Measurements from ENCODE around the gene FYN.
"Not testable (repeated sequence)": the region's sequence is repeated elsewhere in the genome, so short reads cannot be mapped to it uniquely, and the experiment has no call there.

The FYN gene

GRCh38 chr6:111792914-111793700 lies 80.1 kb downstream of the FYN start:
- TF ChIP-seq MAX (IDR thresholded peaks at IDR 0.05; ENCODE audit: low read depth, low read length) (no peak), CTCF (IDR thresholded peaks at IDR 0.05; ENCODE audit: low read depth, low read length) (no peak), MYC (IDR thresholded peaks at IDR 0.05; ENCODE audit: low read depth, low read length) (no peak), POLR2A (IDR thresholded peaks at IDR 0.05; ENCODE audit: extremely low read depth, insufficient read length) (no peak)
- H3K4me3 ChIP-seq (ENCODE audit: low read depth, low read length) = peak overlapping the region; percentile 61
- DNase-seq (ENCODE audit: low read depth) = peak; percentile 41

- no peak for DNase-seq (ENCODE audit: low read depth)
- H3K4me3 ChIP-seq (ENCODE audit: low read depth, low read length) = peak overlapping the region; percentile 61
- TF ChIP-seq MYC (IDR thresholded peaks at IDR 0.05; ENCODE audit: low read depth, low read length) (no peak), MAX (IDR thresholded peaks at IDR 0.05; ENCODE audit: low read depth, low read length) (no peak), CTCF (IDR thresholded peaks at IDR 0.05; ENCODE audit: low read depth, low read length) (no peak), POLR2A (IDR thresholded peaks at IDR 0.05; ENCODE audit: extremely low read depth, insufficient read length) (no peak)
These were observed 81.0 kb downstream of the FYN start for GRCh38 chr6:111792241-111792640.

- peak overlapping the region; percentile 19 for H3K4me3 ChIP-seq (ENCODE audit: low read depth, low read length)
- no peak for DNase-seq (ENCODE audit: low read depth)
- no peak for TF ChIP-seq CTCF (IDR thresholded peaks at IDR 0.05; ENCODE audit: low read depth, low read length)
- no peak for TF ChIP-seq MYC (IDR thresholded peaks at IDR 0.05; ENCODE audit: low read depth, low read length)
- no peak for TF ChIP-seq MAX (IDR thresholded peaks at IDR 0.05; ENCODE audit: low read depth, low read length)
- TF ChIP-seq POLR2A (IDR thresholded peaks at IDR 0.05; ENCODE audit: extremely low read depth, insufficient read length) = no peak
These were observed 81.8 kb downstream of the FYN start for GRCh38 chr6:111791415-111791814.

GRCh38 chr6:111789598-111789997 lies 83.7 kb downstream of the FYN start:
- no peak overlapping the region for H3K4me3 ChIP-seq (ENCODE audit: low read depth, low read length)
- DNase-seq (ENCODE audit: low read depth) = no peak
- no peak for TF ChIP-seq MAX (IDR thresholded peaks at IDR 0.05; ENCODE audit: low read depth, low read length)
- TF ChIP-seq MYC (IDR thresholded peaks at IDR 0.05; ENCODE audit: low read depth, low read length) = no peak
- no peak for TF ChIP-seq POLR2A (IDR thresholded peaks at IDR 0.05; ENCODE audit: extremely low read depth, insufficient read length)
- TF ChIP-seq CTCF (IDR thresholded peaks at IDR 0.05; ENCODE audit: low read depth, low read length) = no peak

GRCh38 chr6:111788379-111789276 lies 84.6 kb downstream of the FYN start:
- peak; percentile 72 for DNase-seq (ENCODE audit: low read depth)
- TF ChIP-seq MAX (IDR thresholded peaks at IDR 0.05; ENCODE audit: low read depth, low read length) (0 out of 2 replicates have a peak, but pooled peaks have one; percentile 10), POLR2A (IDR thresholded peaks at IDR 0.05; ENCODE audit: extremely low read depth, insufficient read length) (no peak)
- H3K4me3 ChIP-seq (ENCODE audit: low read depth, low read length) = no peak overlapping the region

GRCh38 chr6:111786151-111786550 lies 87.1 kb downstream of the FYN start:
- H3K4me3 ChIP-seq (ENCODE audit: low read depth, low read length); DNase-seq (ENCODE audit: low read depth): not testable (repeated sequence)
